ENCODE measurements around the gene FGF9. TPM values are rescaled to one million over a fixed set of nuclear protein-coding genes. Genes with fewer than 3 reads are reported as not detected.
A peak's percentile ranks its signal among the peaks of the same experiment; 100 is the strongest.

The FGF9 gene
- total RNA-seq, 1 donor from 2014 or later = 3.7 TPM

- H3K9me3 ChIP-seq (ENCODE audit: control insufficient read depth in 3 of 3, low read length in 3 of 3) = no peaks in the 10 kb centered on the region
- H3K9ac ChIP-seq (ENCODE audit: low read depth in 1 of 3, low read length in 3 of 3) = no peak overlapping the region
- H3K4me3 ChIP-seq (ENCODE audit: low read length in 3 of 3) = no peak overlapping the region
- H3K27ac ChIP-seq (ENCODE audit: low read depth, low read length) = no peak overlapping the region
- H3K27me3 ChIP-seq (ENCODE audit: control insufficient read depth in 3 of 3, insufficient read depth in 3 of 3, low read length in 3 of 3) = peaks cover 3 to 13% (median 11%) of the 10 kb centered on the region in 3 donors
- H3K36me3 ChIP-seq (ENCODE audit: control insufficient read depth in 3 of 3, insufficient read depth in 3 of 3, low read length in 3 of 3) = no peaks in the 10 kb centered on the region
- no peaks in the 10 kb centered on the region for H3K4me1 ChIP-seq (ENCODE audit: control insufficient read depth in 3 of 3, insufficient read depth in 3 of 3, low read length in 3 of 3)
Measured at GRCh38 chr13:21661097-21661909, 9.6 kb upstream of the FGF9 start.

GRCh38 chr13:21663197-21663596, 7.7 kb upstream of the FGF9 start:
- H3K27me3 ChIP-seq (ENCODE audit: control insufficient read depth in 3 of 3, insufficient read depth in 3 of 3, low read length in 3 of 3) = peaks cover 10 to 19% (median 11%) of the 10 kb centered on the region in 3 donors
- no peak overlapping the region for H3K4me3 ChIP-seq (ENCODE audit: low read length in 3 of 3)
- no peaks in the 10 kb centered on the region for H3K36me3 ChIP-seq (ENCODE audit: control insufficient read depth in 3 of 3, insufficient read depth in 3 of 3, low read length in 3 of 3)
- no peaks in the 10 kb centered on the region for H3K9me3 ChIP-seq (ENCODE audit: control insufficient read depth in 3 of 3, low read length in 3 of 3)
- no peaks in the 10 kb centered on the region for H3K4me1 ChIP-seq (ENCODE audit: control insufficient read depth in 3 of 3, insufficient read depth in 3 of 3, low read length in 3 of 3)
- H3K27ac ChIP-seq (ENCODE audit: low read depth, low read length) = no peak overlapping the region
- no peak overlapping the region for H3K9ac ChIP-seq (ENCODE audit: low read depth in 1 of 3, low read length in 3 of 3)

GRCh38 chr13:21668732-21669275, 2.1 kb upstream of the FGF9 start:
- Histone ChIP-seq H3K4me3 (ENCODE audit: low read length in 3 of 3) (peak overlapping the region; percentile 77 to 83 (median 78)), H3K9ac (ENCODE audit: low read depth in 1 of 3, low read length in 3 of 3) (peak overlapping the region in 2 of 3 donors; percentile 56 to 69), H3K27me3 (ENCODE audit: control insufficient read depth in 3 of 3, insufficient read depth in 3 of 3, low read length in 3 of 3) (peaks cover 8 to 38% (median 38%) of the 10 kb centered on the region in 3 donors), H3K4me1 (ENCODE audit: control insufficient read depth in 3 of 3, insufficient read depth in 3 of 3, low read length in 3 of 3) (peaks cover 29 to 41% (median 40%) of the 10 kb centered on the region in 3 donors), H3K27ac (ENCODE audit: low read depth, low read length) (no peak overlapping the region), H3K36me3 (ENCODE audit: control insufficient read depth in 3 of 3, insufficient read depth in 3 of 3, low read length in 3 of 3) (no peaks in the 10 kb centered on the region), H3K9me3 (ENCODE audit: control insufficient read depth in 3 of 3, low read length in 3 of 3) (no peaks in the 10 kb centered on the region)

GRCh38 chr13:21670006-21670882, 629 bp upstream of the FGF9 start:
- H3K9me3 ChIP-seq (ENCODE audit: control insufficient read depth in 3 of 3, low read length in 3 of 3) = no peaks in the 10 kb centered on the region
- peaks cover 17 to 46% (median 45%) of the 10 kb centered on the region in 3 donors for H3K27me3 ChIP-seq (ENCODE audit: control insufficient read depth in 3 of 3, insufficient read depth in 3 of 3, low read length in 3 of 3)
- H3K27ac ChIP-seq (ENCODE audit: low read depth, low read length) = no peak overlapping the region
- peak overlapping the region in 2 of 3 donors; percentile 56 to 69 for H3K9ac ChIP-seq (ENCODE audit: low read depth in 1 of 3, low read length in 3 of 3)
- no peaks in the 10 kb centered on the region for H3K36me3 ChIP-seq (ENCODE audit: control insufficient read depth in 3 of 3, insufficient read depth in 3 of 3, low read length in 3 of 3)
- H3K4me1 ChIP-seq (ENCODE audit: control insufficient read depth in 3 of 3, insufficient read depth in 3 of 3, low read length in 3 of 3) = peaks cover 32 to 46% (median 44%) of the 10 kb centered on the region in 3 donors
- H3K4me3 ChIP-seq (ENCODE audit: low read length in 3 of 3) = peak overlapping the region; percentile 82 to 89 (median 83)

- Histone ChIP-seq H3K9ac (ENCODE audit: low read depth in 1 of 3, low read length in 3 of 3) (no peak overlapping the region), H3K4me3 (ENCODE audit: low read length in 3 of 3) (peak overlapping the region; percentile 8 to 89 (median 83)), H3K4me1 (ENCODE audit: control insufficient read depth in 3 of 3, insufficient read depth in 3 of 3, low read length in 3 of 3) (peaks cover 34 to 46% (median 44%) of the 10 kb centered on the region in 3 donors), H3K27me3 (ENCODE audit: control insufficient read depth in 3 of 3, insufficient read depth in 3 of 3, low read length in 3 of 3) (peaks cover 23 to 61% (median 54%) of the 10 kb centered on the region in 3 donors), H3K36me3 (ENCODE audit: control insufficient read depth in 3 of 3, insufficient read depth in 3 of 3, low read length in 3 of 3) (no peaks in the 10 kb centered on the region), H3K9me3 (ENCODE audit: control insufficient read depth in 3 of 3, low read length in 3 of 3) (no peaks in the 10 kb centered on the region), H3K27ac (ENCODE audit: low read depth, low read length) (no peak overlapping the region)
Measured at GRCh38 chr13:21671620-21672286, 880 bp downstream of the FGF9 start.

- Histone ChIP-seq H3K4me1 (ENCODE audit: control insufficient read depth in 3 of 3, insufficient read depth in 3 of 3, low read length in 3 of 3) (peaks cover 34 to 46% (median 44%) of the 10 kb centered on the region in 3 donors), H3K27ac (ENCODE audit: low read depth, low read length) (no peak overlapping the region), H3K27me3 (ENCODE audit: control insufficient read depth in 3 of 3, insufficient read depth in 3 of 3, low read length in 3 of 3) (peaks cover 27 to 62% (median 59%) of the 10 kb centered on the region in 3 donors), H3K9ac (ENCODE audit: low read depth in 1 of 3, low read length in 3 of 3) (no peak overlapping the region), H3K9me3 (ENCODE audit: control insufficient read depth in 3 of 3, low read length in 3 of 3) (no peaks in the 10 kb centered on the region), H3K36me3 (ENCODE audit: control insufficient read depth in 3 of 3, insufficient read depth in 3 of 3, low read length in 3 of 3) (no peaks in the 10 kb centered on the region), H3K4me3 (ENCODE audit: low read length in 3 of 3) (peak overlapping the region in 1 of 3 donors; percentile 89)
Measured at GRCh38 chr13:21672287-21672680, 1.4 kb downstream of the FGF9 start.

GRCh38 chr13:21672796-21673538, 2.1 kb downstream of the FGF9 start:
- Histone ChIP-seq H3K9me3 (ENCODE audit: control insufficient read depth in 3 of 3, low read length in 3 of 3) (no peaks in the 10 kb centered on the region), H3K27ac (ENCODE audit: low read depth, low read length) (no peak overlapping the region), H3K36me3 (ENCODE audit: control insufficient read depth in 3 of 3, insufficient read depth in 3 of 3, low read length in 3 of 3) (no peaks in the 10 kb centered on the region), H3K4me1 (ENCODE audit: control insufficient read depth in 3 of 3, insufficient read depth in 3 of 3, low read length in 3 of 3) (peaks cover 34 to 46% (median 44%) of the 10 kb centered on the region in 3 donors), H3K27me3 (ENCODE audit: control insufficient read depth in 3 of 3, insufficient read depth in 3 of 3, low read length in 3 of 3) (peaks cover 29 to 61% (median 58%) of the 10 kb centered on the region in 3 donors), H3K9ac (ENCODE audit: low read depth in 1 of 3, low read length in 3 of 3) (peak overlapping the region; percentile 23 to 62 (median 43)), H3K4me3 (ENCODE audit: low read length in 3 of 3) (peak overlapping the region; percentile 54 to 70 (median 64))

- peaks cover 29 to 56% (median 53%) of the 10 kb centered on the region in 3 donors for H3K27me3 ChIP-seq (ENCODE audit: control insufficient read depth in 3 of 3, insufficient read depth in 3 of 3, low read length in 3 of 3)
- no peak overlapping the region for H3K27ac ChIP-seq (ENCODE audit: low read depth, low read length)
- H3K9me3 ChIP-seq (ENCODE audit: control insufficient read depth in 3 of 3, low read length in 3 of 3) = no peaks in the 10 kb centered on the region
- peak overlapping the region; percentile 23 to 62 (median 43) for H3K9ac ChIP-seq (ENCODE audit: low read depth in 1 of 3, low read length in 3 of 3)
- no peaks in the 10 kb centered on the region for H3K36me3 ChIP-seq (ENCODE audit: control insufficient read depth in 3 of 3, insufficient read depth in 3 of 3, low read length in 3 of 3)
- peak overlapping the region; percentile 54 to 70 (median 64) for H3K4me3 ChIP-seq (ENCODE audit: low read length in 3 of 3)
- H3K4me1 ChIP-seq (ENCODE audit: control insufficient read depth in 3 of 3, insufficient read depth in 3 of 3, low read length in 3 of 3) = peaks cover 33 to 44% (median 44%) of the 10 kb centered on the region in 3 donors
Measured at GRCh38 chr13:21673539-21673788, 2.6 kb downstream of the FGF9 start.

All from skeletal muscle tissue (tissue), 4 donors.